PC-3 (cell line): ENCODE measurements around the gene PLCXD1. TPM values are rescaled to one million over a fixed set of nuclear protein-coding genes. Genes with fewer than 3 reads are reported as not detected.
A peak's percentile ranks its signal among the peaks of the same experiment; 100 is the strongest.

Experiments used
- ATAC-seq: fragments of 200-7000 bp; cut with Tn5 transposase; 2 replicates; pipeline ENCODE4 v1.9.1; 2020; ENCODE audit warnings: mild to moderate bottlenecking, moderate library complexity
- BruUV-seq: library from RNA; stranded (reverse); fragments of 400-500 nt; replicated peaks from 2 replicates; lab custom pipeline; 2021; lab: Mats Ljungman, UMichigan
- CTCF ChIA-PET: fragments of 300-600 bp; sonication (Branson Sonifier 250); formaldehyde crosslinking; loops from one replicate; lab custom pipeline; 2022; ENCODE audit warnings: antibody characterized with exemption; lab: Charles Lee
- POLR2A ChIA-PET: fragments of 300-600 bp; sonication (Branson Sonifier 250); formaldehyde crosslinking; loops from one replicate; lab custom pipeline; 2022; ENCODE audit warnings: antibody characterized with exemption; ENCODE audit not compliant: unreplicated experiment; lab: Charles Lee
- DNase-seq: peaks from one replicate; pipeline ENCODE4 v3.0.0-alpha.2; 2015
- H2AFZ ChIP-seq: fragments of 300-600 bp; sonication (generic); 2 replicates; pipeline ENCODE4 v1.6.0; 2016; ENCODE audit warnings: antibody characterized with exemption, low read length
- H3F3A ChIP-seq: fragments of 300-600 bp; sonication (generic); one replicate; pipeline ENCODE4 v1.6.0; 2017; ENCODE audit warnings: antibody characterized with exemption, low read length, control low read depth, mild to moderate bottlenecking; ENCODE audit not compliant: unreplicated experiment
- H3K27ac ChIP-seq: fragments of 300-600 bp; sonication (generic); 2 replicates; pipeline ENCODE4 v1.5.1; 2016; ENCODE audit warnings: mild to moderate bottlenecking, low read length
- H3K27me3 ChIP-seq: fragments of 300-600 bp; sonication (generic); 2 replicates; pipeline ENCODE4 v1.6.1; 2016; ENCODE audit warnings: low read length, mixed read lengths
- H3K36me3 ChIP-seq: fragments of 300-600 bp; sonication (generic); 2 replicates; pipeline ENCODE4 v1.6.1; 2016; ENCODE audit warnings: low read depth, mixed run types, low read length, mixed read lengths
- H3K4me1 ChIP-seq: fragments of 300-600 bp; sonication (generic); 2 replicates; pipeline ENCODE4 v1.5.1; 2016; ENCODE audit warnings: low read length; ENCODE audit not compliant: insufficient read depth
- H3K4me2 ChIP-seq: fragments of 300-600 bp; sonication (generic); 2 replicates; pipeline ENCODE4 v1.6.0; 2016; ENCODE audit warnings: low read length
- H3K4me3 ChIP-seq: fragments of 300-600 bp; sonication (generic); 2 replicates; pipeline ENCODE4 v1.5.1; 2016; ENCODE audit warnings: mild to moderate bottlenecking, low read length, mixed read lengths
- H3K79me2 ChIP-seq: fragments of 300-600 bp; sonication (generic); 2 replicates; pipeline ENCODE4 v1.6.1; 2017; ENCODE audit warnings: low read length, mixed read lengths
- H3K9ac ChIP-seq: fragments of 300-600 bp; sonication (generic); 2 replicates; pipeline ENCODE4 v1.6.0; 2016; ENCODE audit warnings: mild to moderate bottlenecking, low read length
- H3K9me2 ChIP-seq: fragments of 300-600 bp; sonication (generic); replicated peaks from 2 replicates; pipeline ENCODE4 v1.6.1; 2016; ENCODE audit warnings: mixed run types, low read length, mixed read lengths
- H3K9me3 ChIP-seq: fragments of 300-600 bp; sonication (generic); 2 replicates; pipeline ENCODE4 v1.6.1; 2016; ENCODE audit warnings: low read length, mixed read lengths
- H4K20me1 ChIP-seq: fragments of 300-600 bp; sonication (generic); 2 replicates; pipeline ENCODE4 v1.6.1; 2016; ENCODE audit warnings: low read length, mixed read lengths
- CTCF ChIP-seq: fragments of 300-600 bp; sonication (generic); conservative IDR thresholded peaks from 2 replicates; pipeline ENCODE4 v1.5.1; 2017; ENCODE audit warnings: antibody characterized with exemption, low read depth, mild to moderate bottlenecking, low read length
- EZH2 ChIP-seq: fragments of 300-600 bp; sonication (generic); IDR thresholded peaks from one replicate; pipeline ENCODE4 v1.6.1; 2017; ENCODE audit warnings: antibody characterized with exemption, mild to moderate bottlenecking, low read length; ENCODE audit not compliant: unreplicated experiment
- EZH2phosphoT487 ChIP-seq: fragments of 300-600 bp; sonication (generic); IDR thresholded peaks from 2 replicates; pipeline ENCODE4 v1.6.1; 2018; ENCODE audit warnings: mild to moderate bottlenecking, antibody characterized with exemption, low read length, borderline replicate concordance
- intact Hi-C: fragments of 100-400 bp; cut with micrococcal nuclease; formaldehyde crosslinking; loops from 2 replicates; pipeline ENCODE4 v1.9.0; 2023
- total RNA-seq: library from RNA; depleted of rRNA; stranded (reverse); fragments of >200 nt; gene quantifications from 2 replicates; pipeline ENCODE4 v1.2.3, GENCODE V29; 2014

PLCXD1 gene
- total RNA-seq, 1 experiment from 2014 or later: 25.7 TPM

DNA sequence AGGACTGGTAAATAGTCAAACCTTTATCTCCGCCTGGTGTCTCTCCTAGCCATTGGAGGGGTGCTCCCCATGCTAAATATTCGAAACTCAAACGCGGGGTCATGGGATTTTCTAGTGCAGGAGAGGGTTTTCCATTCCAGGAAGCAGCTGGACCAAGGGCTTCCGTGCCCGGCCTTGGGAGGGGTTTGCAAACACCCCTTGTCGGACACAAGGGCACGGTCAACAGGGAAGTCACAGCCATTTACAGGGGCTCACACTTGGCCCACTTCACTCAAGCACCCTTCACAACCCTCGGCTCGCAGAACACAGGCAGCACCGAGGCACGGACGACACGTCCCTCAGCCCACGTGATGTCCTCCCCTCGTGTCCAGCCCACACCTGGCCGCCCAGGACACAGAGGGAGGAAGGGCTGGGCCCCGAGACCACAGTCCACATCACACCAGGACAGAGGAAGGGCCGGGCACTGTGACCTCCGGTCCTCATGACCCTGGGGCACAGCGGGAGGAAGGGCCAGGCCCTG is 10.3 kb upstream of the PLCXD1 start:
- no peak overlapping the region for H3K27ac ChIP-seq
- ChIA-PET POLR2A (no interaction called here), CTCF (no interaction called here)
- no peak overlapping the region for H3K9ac ChIP-seq
- H2AFZ ChIP-seq: no peak overlapping the region
- intact Hi-C loops: no loop called here
- H3K27me3 ChIP-seq: no peaks in the 10 kb centered on the region
- DNase-seq (no peak), ATAC-seq (no peak)
- no peaks in the 10 kb centered on the region for H3K36me3 ChIP-seq
- H3K4me1 ChIP-seq: no peaks in the 10 kb centered on the region
- H3K79me2 ChIP-seq: no peaks in the 10 kb centered on the region
- no peaks in the 10 kb centered on the region for H3K9me2 ChIP-seq
- no peak for TF ChIP-seq EZH2
- TF ChIP-seq CTCF: no peak
- H3K4me2 ChIP-seq: no peak overlapping the region
- no peaks in the 10 kb centered on the region for H3F3A ChIP-seq
- no peaks in the 10 kb centered on the region for H3K9me3 ChIP-seq
- H3K4me3 ChIP-seq: no peak overlapping the region
- no TSS peak for BruUV-seq
- H4K20me1 ChIP-seq: no peaks in the 10 kb centered on the region

GRCh38 chrX:274904-275475 is 6.2 kb upstream of the PLCXD1 start:
- intact Hi-C loops: no loop called here
- H3F3A ChIP-seq: no peaks in the 10 kb centered on the region
- H3K79me2 ChIP-seq: peaks cover 4% of the 10 kb centered on the region; the same call in 1 of the 2 replicates
- no peak overlapping the region for H3K4me3 ChIP-seq
- TF ChIP-seq CTCF (no peak), EZH2phosphoT487 (no peak), EZH2 (no peak)
- H3K9me2 ChIP-seq: no peaks in the 10 kb centered on the region
- ChIA-PET POLR2A (no interaction called here), CTCF (no interaction called here)
- DNase-seq: no peak
- no peaks in the 10 kb centered on the region for H3K36me3 ChIP-seq
- no peak overlapping the region for H3K9ac ChIP-seq
- H4K20me1 ChIP-seq: no peaks in the 10 kb centered on the region
- H3K27me3 ChIP-seq: no peaks in the 10 kb centered on the region
- H3K4me1 ChIP-seq: no peaks in the 10 kb centered on the region
- H3K4me2 ChIP-seq: no peak overlapping the region
- no peak overlapping the region for H2AFZ ChIP-seq
- no peak for ATAC-seq
- no peak overlapping the region for H3K27ac ChIP-seq
- no TSS peak for BruUV-seq
- H3K9me3 ChIP-seq: no peaks in the 10 kb centered on the region

DNA sequence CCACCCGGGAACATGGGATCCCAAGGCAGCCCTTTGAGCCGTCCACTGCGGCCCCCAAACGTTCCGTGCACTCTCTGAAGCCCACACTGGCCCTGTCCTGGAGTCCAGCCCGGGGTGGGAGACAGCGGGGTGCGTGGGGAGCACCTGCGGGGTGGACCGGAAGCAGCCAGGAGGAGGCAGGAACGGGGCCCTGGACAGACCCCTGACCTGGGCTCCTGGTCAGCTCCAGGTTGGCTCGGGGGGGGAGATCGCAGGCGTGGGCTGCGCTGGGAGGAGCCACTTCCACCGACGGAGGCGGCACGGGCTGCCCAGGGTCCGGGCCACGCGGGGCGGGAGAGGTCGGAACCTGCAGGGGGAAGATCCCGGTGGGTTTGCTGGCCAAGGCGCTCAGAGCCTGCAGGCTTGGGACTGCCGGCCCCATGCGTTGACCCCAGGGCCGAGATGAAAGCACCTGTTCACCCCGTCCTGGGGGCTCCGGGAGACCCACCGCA is 5.7 kb upstream of the PLCXD1 start:
- Histone ChIP-seq H3K9ac (peak overlapping the region; percentile 76; the same call in 1 of the 2 replicates), H3K9me2 (no peaks in the 10 kb centered on the region), H3F3A (no peaks in the 10 kb centered on the region), H3K27me3 (no peaks in the 10 kb centered on the region), H4K20me1 (no peaks in the 10 kb centered on the region), H3K36me3 (no peaks in the 10 kb centered on the region), H2AFZ (peak overlapping the region; percentile 77), H3K79me2 (peaks cover 4% of the 10 kb centered on the region; the same call in 1 of the 2 replicates), H3K4me2 (peak overlapping the region; percentile 99), H3K9me3 (no peaks in the 10 kb centered on the region), H3K4me1 (no peaks in the 10 kb centered on the region), H3K27ac (no peak overlapping the region), H3K4me3 (peak overlapping the region; percentile 92)
- intact Hi-C loops: no loop called here
- DNase-seq (no peak), ATAC-seq (peak; percentile 9; the same call in 1 of the 2 replicates)
- ChIA-PET CTCF (no interaction called here), POLR2A (no interaction called here)
- TF ChIP-seq EZH2 (no peak), EZH2phosphoT487 (no peak), CTCF (no peak)
- no TSS peak for BruUV-seq
